ENCODE data around the gene MYO7A.
A peak's percentile ranks its signal among the peaks of the same experiment; 100 is the strongest.

The MYO7A gene

DNA sequence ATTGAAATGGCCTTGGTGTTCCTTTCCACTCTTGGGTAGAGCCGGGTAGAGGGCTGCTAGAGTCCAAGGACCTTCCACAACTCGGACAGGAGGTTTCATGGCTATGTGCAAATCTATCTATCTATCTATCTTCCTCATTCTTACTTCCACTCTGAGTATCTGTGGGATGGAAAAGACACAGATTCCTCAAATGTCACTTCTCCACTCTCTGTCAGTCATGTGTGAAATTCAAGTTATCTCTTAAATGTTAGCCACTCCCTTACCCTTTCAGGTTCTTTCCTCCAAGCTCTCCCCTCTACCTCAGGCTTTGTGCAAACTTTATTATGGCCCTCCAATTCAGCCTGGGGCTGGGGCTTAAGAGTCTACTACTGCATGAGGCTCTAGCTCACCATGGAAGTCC, 89.1 kb downstream of the MYO7A start:
- DNase-seq (ENCODE audit: low spot score) = no peak

GRCh38 chr11:77223797-77224196, 95.8 kb downstream of the MYO7A start:
- no peak for DNase-seq (ENCODE audit: low spot score)

GRCh38 chr11:77230878-77231605, 103.0 kb downstream of the MYO7A start:
- no peak for DNase-seq (ENCODE audit: low spot score)

DNA sequence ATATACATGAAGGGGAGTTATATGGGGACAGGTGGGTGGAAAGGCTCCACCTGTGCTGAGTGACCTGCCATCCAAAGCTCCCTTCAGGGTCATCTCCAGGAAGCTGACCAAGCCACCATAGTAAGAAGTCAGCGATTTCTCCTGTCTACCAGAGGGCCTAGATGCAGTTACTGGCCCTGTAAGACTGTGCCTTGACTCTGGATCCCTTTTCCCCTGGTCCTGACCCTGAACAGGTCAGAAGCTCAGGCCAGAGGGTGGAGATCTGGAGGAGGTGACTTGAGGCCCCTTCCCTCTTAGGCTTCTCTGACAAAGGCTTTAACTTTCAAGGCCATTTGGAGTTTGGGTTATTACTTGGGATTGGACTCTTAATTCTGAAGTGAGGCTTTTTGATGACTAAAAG, 103.8 kb downstream of the MYO7A start:
- no peak for DNase-seq (ENCODE audit: low spot score)

GRCh38 chr11:77232242-77232641, 104.2 kb downstream of the MYO7A start:
- no peak for DNase-seq (ENCODE audit: low spot score)

GRCh38 chr11:77233011-77233410, 105.0 kb downstream of the MYO7A start:
- no peak for DNase-seq (ENCODE audit: low spot score)

GRCh38 chr11:77236901-77237300, 108.9 kb downstream of the MYO7A start:
- no peak for DNase-seq (ENCODE audit: low spot score)

DNA sequence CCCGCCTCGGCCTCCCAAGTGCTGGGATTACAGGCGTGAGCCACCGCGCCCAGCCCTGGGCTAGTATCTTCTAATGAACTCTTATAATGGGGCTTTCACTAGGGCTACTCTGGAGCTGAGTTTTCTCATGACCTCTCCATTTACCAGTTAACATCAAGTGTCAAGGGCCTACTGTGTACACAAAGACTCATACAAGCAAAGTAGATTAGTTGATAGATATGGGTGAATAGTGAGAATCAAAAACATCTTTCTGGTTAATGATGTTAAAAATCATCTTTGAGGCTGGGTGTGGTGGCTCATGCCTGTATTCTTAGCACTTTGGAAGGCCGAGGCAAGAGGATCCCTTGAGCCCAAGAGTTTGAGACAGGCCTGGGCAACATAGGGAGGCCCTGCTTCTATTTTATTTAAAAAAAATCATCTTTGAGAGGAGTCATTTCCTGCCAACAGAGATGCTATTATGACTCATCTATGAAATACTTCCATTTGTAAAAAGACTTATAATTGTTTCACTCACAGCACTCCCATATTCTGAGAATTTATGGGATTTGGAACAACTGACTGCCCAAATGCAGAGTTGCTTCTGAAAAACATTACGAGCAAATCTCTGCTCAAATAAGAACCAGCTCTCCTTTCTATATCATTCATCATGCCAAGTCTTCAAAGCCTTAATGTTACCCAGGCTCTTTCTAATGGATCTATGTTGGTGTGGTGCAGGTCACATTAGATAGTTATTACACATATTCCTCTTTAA, 116.4 kb downstream of the MYO7A start:
- peak; percentile 86 for DNase-seq (ENCODE audit: low spot score)

- peak; percentile 11 for DNase-seq (ENCODE audit: low spot score)
Measured at GRCh38 chr11:77249427-77249826, 121.4 kb downstream of the MYO7A start.

DNA sequence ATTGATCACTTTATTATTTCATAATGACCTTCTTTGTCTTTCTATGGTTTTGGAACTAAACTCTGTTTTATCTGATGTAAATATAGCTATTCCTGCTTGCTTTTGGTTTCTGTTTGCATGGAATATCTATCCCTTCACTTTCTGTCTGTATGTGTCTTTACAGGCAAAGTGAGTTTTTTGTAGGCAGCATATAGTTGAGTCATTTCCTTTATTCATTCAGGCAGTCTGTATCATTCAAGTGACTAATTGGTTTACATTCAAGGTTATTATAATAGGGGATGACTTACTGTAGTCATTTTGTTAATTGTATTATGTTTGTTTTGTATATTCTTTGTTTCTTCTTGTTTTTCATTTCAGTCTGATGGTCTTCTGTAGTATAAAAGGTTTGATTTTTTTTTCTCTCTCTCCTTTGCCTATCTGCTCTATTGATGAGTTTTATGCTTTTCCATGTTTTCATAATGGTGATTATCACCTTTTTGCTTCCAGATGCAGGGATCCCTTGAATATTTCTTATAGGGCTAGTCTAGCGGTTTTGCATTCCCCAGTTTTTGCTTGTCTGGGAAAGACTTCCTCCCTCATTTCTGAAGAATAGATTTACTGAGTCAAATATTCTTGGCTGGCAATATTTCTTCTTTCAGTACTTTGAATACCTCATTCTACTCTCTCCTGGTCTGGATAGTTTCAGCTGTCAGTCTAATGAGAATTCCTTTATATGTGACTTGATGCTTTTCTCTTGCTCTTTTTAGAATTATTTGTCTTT, 123.0 kb downstream of the MYO7A start:
- DNase-seq (ENCODE audit: low spot score) = peak; percentile 93

- DNase-seq (ENCODE audit: low spot score) = no peak
Measured at GRCh38 chr11:77252555-77253270, 124.7 kb downstream of the MYO7A start.

GRCh38 chr11:77253690-77254089, 125.6 kb downstream of the MYO7A start:
- DNase-seq (ENCODE audit: low spot score) = no peak

- no peak for DNase-seq (ENCODE audit: low spot score)
Measured at GRCh38 chr11:77259641-77260040, 131.6 kb downstream of the MYO7A start.

DNA sequence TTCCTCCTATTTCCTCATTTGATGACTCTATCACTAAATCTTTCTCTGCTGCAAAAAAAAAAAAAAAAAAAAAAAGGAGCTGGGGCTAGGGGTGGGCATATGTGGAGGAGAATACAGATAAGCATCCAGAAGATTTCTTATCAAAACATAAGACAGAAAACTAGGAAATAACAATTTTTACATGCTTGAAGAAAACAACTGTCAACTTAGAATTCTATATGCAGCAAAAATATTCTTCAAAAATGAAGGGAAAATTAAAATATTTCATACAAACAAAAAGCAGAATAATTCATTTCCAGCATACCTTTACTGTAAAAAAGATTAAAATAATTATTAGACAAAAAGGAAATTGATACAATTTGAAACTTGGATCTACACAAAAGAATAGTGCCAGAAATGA, 134.8 kb downstream of the MYO7A start:
- no peak for DNase-seq (ENCODE audit: low spot score)

All from RKO (cell line).